GM18870 (cell line): ENCODE data around the gene LONRF2.
"Not testable (repeated sequence)": the region's sequence is repeated elsewhere in the genome, so short reads cannot be mapped to it uniquely, and the experiment has no call there.

Source experiments
- ATAC-seq: cut with Tn5 transposase; IDR thresholded peaks from one replicate; pipeline ENCODE4 v1.9.1; 2021; ENCODE audit warnings: moderate library complexity; ENCODE audit not compliant: unreplicated experiment

The LONRF2 gene

DNA sequence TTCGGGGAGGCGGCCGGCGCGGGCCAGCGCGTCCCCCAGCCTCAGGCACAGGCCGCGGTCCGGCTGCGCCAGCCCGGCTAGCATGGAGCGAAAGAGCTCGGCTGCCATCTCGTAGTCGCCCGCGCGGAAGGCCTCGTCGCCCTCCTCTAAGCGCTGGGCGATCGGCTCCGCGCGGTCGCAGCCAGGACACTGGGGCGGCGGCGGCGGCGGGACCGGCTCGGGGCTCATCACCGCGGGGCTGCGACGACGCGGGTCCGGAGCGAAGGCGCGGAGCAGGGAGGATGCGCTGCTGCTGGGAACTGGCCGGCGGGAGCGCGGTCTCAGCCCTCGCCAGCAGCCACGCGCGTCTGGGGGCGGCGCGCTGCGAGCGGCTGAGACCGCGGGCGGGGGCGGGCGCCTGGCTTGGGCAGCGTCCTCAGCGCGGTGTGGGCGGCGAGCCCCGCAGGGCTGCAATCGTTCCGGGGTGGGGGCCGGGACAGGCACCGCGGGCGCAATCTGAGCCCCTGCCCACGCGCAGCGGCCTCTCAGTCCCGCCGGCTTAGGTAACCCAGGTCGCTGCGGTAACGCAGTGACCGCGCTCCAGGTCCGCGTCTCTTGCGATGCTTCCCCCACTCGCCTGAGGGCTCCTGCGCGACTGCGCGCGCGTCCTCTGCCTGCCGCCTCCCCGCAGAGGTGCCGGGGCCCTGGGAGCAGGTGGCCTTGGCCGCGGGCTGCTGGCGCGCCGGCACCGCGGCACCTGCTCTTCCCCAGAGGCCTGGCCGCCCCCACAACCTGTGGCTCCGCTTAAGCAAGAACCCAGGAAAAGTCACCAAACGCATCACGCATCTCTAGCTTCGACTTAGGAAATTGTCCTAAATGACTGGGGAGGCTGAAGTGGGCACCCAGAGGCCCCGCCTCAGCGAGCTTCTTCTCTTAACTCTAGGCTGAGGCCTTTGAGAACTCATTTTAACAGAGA is at the start of gene LONRF2:
Gene LONRF2, minus strand, starts transcription at position 636 of the 955 bp plus-strand sequence. Its CDS starts 408 bp downstream, at position 228.
- no peak for ATAC-seq

GRCh38 chr2:100367163-100367562 is 44.9 kb upstream of the LONRF2 start:
- no peak for ATAC-seq

GRCh38 chr2:100365434-100365833 is 43.1 kb upstream of the LONRF2 start:
- no peak for ATAC-seq

GRCh38 chr2:100362269-100362668 is 40.0 kb upstream of the LONRF2 start:
- ATAC-seq = not testable (repeated sequence)

GRCh38 chr2:100359576-100359975 is 37.3 kb upstream of the LONRF2 start:
- no peak for ATAC-seq

- no peak for ATAC-seq
These were observed 36.3 kb upstream of the LONRF2 start for GRCh38 chr2:100358554-100358953.

- ATAC-seq = no peak
These were observed 30.2 kb upstream of the LONRF2 start for GRCh38 chr2:100352521-100352920.

GRCh38 chr2:100350661-100351185 is 28.4 kb upstream of the LONRF2 start:
- no peak for ATAC-seq

GRCh38 chr2:100345144-100345543 is 22.8 kb upstream of the LONRF2 start:
- ATAC-seq = not testable (repeated sequence)

GRCh38 chr2:100344433-100344832 is 22.1 kb upstream of the LONRF2 start:
- no peak for ATAC-seq

DNA sequence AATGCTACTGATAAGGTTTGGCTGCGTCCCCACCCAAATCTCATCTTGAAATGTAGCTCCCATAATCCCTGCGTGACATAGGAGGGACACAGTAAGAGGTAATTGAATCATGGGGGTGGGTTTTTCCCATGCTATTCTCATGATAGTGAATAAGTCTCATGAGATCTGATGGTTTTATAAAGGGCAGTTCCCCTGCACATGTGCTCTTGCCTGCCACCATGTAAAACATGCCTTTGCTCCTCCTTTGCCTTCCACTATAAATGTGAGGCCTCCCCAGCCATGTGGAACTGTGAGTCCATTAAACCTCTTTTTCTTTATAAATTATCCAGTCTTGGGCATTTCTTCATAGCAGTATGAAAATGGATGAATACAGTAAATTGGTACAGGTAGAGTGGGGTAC is 20.2 kb upstream of the LONRF2 start:
- ATAC-seq = not testable (repeated sequence)

DNA sequence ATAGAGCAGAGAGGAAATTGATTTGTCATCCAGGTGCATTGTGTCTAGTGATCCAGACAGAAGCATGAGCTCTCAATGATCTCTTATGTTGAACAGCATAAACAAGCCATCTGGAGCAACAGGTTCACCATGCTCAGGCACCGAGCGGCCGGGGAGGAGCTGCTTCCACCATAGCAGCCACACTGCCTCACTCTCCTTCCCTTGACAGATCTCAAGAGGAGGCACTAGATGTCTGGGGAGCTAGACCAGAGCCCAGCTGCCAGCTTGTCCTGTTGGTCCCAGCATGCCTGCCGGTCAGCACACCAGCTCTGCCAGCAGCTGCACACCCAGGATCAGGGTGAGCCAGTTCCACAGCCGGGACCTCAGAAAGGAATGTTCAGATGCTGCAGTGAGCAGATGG is 17.5 kb upstream of the LONRF2 start:
- no peak for ATAC-seq

DNA sequence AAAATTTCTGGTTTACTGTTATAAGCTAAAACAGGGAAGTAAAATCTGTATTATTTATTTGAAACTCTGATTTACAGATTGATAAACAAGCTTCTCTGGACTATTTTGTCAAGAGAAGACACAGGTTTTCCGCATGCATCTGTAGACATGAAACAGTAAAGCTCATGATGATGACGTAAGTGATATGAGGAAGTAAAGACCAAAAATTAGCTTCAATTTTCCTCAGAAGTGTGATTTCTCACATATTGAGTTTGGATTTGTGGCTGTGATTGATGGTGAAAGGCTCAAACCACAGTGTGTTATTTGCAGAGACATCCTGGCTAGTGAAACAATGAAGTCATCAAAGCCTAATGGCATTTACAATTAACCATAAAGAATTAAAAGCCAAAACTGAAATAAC is 12.6 kb upstream of the LONRF2 start:
- ATAC-seq = no peak

GRCh38 chr2:100327742-100328141 is 5.4 kb upstream of the LONRF2 start:
- ATAC-seq = no peak

DNA sequence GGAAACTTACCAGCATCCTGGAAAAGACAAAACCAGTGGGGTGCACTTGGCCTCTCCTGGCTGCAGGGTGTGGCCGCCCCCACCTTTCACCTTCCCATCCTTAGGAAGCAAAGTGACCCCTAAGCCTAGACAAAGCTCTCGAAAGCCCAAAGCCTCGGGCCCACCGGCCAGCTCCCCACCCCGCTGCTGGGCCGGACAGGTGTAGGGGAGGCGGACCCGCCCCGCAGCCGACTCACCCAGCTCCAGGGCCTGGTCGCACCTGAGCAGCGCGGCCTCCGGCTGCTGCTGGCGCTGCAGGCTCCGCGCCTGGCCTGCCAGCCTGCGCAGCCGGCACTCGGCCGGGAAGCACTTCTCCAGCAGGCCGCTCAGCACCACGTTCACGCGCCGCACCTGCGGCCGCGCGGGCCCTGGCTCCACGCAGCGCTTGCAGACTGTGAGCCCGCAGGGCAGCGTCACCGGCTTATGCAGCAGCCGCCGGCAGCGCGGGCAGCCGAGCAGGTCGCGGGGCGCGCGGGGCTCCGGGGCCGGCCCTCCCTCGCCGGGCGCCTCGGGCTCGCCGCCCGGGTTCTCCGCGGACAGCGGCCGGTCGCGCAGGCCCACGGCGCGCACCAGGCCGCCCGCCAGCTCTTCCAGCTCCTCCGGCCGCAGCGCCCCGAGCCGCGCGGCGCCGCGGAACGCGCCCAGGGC is 979 bp downstream of the LONRF2 start:
- no peak for ATAC-seq

GRCh38 chr2:100320547-100321178 is 1.6 kb downstream of the LONRF2 start:
- no peak for ATAC-seq

- no peak for ATAC-seq
These were observed 4.7 kb downstream of the LONRF2 start for GRCh38 chr2:100317634-100318033.

DNA sequence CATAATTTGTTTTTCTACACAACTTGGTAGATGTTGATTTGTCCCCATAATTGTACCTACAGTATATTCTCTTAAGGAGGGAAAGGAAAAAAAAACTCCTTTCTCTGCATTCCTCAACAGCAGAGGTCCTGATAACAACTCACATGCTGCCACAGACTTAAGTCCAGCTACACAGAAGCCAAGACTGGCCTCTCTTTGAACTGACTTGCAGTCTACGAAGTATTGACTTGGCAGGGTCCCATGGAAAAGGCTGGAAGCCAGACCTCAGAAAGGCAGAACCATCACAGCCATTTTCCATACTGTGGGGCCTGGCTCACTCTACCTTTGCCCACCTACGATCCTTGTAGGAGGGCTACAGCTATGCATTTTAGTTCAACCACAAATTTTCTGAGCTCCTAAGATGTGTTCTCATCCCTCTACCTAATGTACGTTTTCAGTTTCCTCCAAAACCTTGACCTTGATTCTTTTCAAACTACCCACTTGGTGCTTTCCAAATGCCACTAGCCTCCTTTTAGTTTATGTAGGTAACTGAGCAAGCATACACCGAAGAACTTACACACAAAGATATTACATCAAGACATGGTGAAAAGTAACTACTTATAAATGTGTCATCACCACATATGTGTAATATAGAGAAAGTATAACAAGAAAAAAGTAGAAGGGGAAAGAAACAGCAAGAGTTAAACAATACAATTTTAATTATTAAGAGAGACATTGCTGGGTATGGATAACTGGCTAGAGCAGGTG is 12.2 kb downstream of the LONRF2 start:
- no peak for ATAC-seq

DNA sequence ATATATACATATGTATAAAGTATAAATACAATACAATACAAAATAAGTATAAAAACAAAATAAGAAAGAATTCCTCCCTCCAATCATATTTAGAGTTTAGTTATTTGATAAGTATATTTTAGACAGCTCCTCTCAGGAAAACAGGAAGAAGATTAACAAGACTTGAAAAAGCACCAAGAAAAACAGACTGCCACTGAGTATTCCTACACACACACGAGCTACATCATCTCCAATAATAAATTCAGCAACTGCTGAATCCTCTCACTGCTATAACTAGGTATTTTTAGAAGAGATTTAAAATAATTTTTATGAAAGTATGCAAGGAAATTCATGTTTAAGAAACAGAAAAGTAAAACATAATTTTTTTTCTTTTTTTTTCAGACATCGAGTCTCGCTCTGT is 13.0 kb downstream of the LONRF2 start:
- no peak for ATAC-seq

DNA sequence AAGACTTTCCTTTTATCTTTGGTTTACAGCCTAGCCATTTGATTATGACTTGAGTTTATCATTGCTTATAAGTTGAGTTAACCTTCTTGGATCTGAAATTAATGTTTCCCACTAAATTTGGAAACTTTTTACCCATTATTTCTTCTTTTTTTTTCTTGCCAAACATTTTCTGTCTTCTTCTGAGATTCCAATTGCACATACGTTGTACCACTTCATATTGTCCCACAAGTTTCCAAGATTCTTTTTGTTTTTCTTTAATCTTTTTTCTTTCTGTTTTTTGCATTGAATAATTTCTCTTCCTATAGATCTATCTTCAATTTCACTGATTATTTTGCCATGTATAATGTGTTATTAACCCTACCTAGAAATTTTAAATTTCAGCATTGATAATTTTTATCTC is 18.6 kb downstream of the LONRF2 start:
- no peak for ATAC-seq

GRCh38 chr2:100302585-100302892 is 19.8 kb downstream of the LONRF2 start:
- no peak for ATAC-seq
